Nucleus accumbens (tissue), 56 donors: Measurements from ENCODE around the gene VAPA.
"Not testable (repeated sequence)": the region's sequence is repeated elsewhere in the genome, so short reads cannot be mapped to it uniquely, and the experiment has no call there.

Experiments used
- DNase-seq, 56 donors: peaks; one replicate each; lab custom pipeline; 2025; lab: John Stamatoyannopoulos, UW

VAPA gene

DNA sequence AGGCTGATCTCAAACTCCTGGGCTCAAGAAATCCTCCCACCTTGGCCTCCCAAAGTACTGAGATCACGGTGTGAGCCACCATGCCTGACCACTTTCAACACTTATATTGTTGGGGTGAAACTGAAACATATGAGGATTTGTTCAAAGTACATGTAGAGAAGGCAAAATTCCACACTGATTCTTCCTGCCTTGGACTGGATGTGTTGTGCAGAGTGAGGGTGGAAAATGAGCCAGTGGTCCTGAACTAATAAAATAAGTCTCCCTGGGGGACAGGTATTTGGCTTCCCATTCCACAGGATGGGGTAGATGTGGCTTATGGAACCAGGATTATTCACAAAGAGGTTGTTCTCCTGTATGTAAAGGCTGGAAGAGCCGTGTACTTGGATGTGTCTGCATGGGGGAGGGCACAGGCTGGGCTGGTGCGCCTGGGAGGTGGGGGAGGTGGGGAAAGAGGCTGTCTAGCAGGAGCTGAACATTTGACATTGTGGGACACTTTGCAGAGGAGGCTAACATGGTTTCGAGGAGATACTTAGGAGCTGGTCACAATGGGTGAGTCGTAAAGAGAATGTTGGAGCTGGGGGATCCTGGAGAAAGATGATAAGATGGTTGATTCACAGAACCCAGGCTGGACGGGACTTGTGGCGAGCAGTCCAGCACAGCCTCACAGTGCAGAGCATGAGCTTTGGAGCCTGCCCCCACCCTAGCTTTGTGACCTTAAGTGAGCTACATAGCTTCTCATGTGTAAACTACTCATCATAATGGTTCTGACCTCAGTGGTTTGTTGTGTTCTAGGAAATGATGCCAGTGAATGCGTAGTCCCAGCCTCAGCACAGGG, 28.4 kb upstream of the VAPA start, which contains the start of gene TXNDC2:
Gene TXNDC2 (plus strand): TSS at position 804 of the 835 bp plus-strand sequence. CDS start 708 bp downstream, outside the sequence.
- DNase-seq, result no peak

DNA sequence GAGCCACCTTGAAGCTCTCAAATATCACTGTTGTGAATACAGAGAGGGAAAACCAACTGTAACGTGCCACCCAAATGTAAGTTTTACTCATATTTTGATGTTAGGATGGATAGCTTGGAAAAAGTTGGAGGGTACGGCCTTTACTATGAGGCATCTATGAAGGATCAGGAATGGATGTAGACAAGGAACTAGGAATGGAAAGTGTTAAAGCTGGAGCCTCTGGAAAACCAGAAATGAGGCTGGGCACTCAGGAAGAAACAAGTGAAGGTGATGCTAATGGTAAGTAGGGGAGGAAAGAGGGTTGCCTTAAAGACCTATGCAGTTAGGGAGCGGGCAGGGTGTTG, 27.8 kb upstream of the VAPA start:
- DNase-seq, result no peak

DNA sequence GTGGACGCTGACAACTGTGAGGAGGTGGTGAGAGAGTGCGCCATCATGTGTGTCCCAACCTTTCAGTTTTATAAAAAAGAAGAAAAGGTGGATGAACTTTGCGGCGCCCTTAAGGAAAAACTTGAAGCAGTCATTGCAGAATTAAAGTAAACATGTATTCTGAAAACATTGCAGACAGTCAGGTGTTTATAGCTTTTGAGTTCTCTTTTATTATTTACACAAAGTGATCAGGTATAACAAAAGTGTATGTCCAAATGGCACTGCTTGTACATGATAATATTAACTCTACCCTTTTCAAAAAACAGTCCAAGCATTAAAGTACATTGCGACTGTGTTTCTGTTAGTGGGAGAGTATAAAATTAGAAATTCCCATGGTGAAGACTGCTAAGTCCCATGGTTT, 25.8 kb upstream of the VAPA start:
- DNase-seq, result no peak

DNA sequence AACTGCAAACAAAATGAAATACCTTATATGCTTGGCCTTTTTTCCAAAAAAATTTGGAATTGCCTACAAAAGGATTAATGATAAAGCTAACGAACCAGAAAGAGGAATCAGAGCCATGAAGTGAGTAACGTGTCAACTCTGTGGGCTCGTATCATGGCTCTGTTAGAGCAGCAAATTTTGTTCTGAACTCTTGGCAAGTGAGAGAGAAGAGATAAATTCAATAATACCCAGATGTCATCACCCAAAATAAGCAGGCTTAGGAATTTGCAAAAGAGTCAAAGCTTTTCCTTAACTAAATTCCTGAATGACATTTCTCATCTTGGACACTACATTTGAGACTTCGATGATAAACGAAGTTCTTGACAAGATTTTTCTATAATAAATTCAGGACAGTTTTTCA, 23.6 kb upstream of the VAPA start:
- no peak for DNase-seq

DNA sequence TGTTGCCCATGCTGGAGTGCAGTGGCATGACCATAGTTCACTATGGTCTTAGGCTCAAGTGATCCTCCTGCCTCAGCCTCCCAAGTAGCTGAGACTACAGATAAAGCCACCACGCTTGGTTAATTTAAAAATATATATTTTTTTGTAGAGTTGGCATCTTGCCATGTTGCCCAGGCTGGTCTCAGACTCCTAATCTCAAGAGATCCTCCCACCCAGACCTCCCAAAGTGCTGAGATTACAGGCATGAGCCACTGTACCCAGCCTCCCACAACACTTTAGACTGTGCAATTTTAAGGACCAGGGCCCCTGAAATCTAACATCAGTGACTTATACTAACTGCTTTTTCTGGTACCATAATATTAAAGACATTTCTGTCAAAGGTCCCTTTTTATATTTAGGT, 22.9 kb upstream of the VAPA start:
- DNase-seq, result no peak

DNA sequence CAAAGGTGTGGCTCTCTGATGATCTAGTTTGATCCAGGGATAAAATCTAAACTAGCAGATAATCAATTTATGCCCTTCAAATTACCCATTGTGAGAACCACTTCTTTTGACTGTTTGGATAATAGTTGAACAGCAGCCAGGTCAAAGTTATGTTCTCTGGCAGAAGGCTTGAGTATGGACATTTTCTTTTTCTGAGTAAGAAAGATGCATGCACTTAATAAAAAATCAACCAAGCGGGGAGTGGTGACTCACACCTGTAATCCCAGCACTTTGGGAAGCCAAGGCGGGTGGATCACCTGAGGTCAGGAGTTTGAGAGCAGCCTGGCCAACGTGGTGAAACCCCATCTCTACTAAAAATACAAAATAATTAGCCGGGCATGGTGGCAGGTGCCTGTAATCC, 22.3 kb upstream of the VAPA start:
- not testable (repeated sequence) for DNase-seq

DNA sequence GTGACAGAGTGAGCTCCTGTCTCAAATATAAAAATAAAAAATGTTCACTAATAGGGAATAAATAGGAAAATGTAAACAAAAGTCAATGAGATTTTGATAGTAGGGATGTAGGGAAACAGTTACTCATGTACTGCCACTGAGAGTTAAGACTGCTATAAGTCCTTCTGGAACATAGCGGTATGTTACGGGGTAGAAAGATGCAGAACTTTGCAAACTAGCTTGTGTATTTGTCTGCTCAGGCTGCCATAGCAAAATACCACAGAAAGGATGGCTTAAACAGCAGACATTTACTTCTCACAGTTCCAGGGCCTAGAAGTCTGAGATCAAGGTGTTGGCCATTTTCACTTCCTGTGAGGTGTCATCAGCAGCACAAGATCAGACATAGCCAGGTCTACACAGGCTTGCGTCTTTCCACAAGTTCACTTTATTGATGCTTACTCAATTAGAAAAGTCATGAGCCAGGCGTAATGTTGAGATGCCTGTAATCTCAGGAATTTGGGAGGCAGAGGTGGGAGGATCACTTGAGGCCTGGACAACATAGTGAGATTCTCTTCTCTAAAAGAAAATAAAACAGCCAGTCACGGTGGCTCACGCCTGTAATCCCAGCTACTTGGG, 19.3 kb upstream of the VAPA start:
- DNase-seq, result no peak

DNA sequence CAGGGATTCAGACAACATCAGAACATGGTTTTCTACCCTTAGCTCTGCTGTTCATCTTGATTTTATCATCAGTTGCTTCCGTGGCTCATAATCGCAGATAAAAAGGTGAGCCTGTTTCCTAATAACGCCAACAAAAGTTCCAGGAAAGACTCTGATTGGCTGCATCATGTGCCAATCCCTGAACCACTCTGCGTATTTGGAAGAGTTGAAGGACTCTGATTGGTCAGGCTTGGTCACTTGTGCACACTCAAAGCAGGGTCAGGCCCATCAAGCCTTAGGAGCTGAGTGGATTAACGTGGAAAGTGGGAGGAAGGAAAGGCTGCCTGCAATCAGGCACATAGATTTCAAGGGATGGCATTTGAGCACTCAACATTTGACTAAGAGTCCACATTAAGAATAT, 16.7 kb upstream of the VAPA start:
- no peak for DNase-seq

DNA sequence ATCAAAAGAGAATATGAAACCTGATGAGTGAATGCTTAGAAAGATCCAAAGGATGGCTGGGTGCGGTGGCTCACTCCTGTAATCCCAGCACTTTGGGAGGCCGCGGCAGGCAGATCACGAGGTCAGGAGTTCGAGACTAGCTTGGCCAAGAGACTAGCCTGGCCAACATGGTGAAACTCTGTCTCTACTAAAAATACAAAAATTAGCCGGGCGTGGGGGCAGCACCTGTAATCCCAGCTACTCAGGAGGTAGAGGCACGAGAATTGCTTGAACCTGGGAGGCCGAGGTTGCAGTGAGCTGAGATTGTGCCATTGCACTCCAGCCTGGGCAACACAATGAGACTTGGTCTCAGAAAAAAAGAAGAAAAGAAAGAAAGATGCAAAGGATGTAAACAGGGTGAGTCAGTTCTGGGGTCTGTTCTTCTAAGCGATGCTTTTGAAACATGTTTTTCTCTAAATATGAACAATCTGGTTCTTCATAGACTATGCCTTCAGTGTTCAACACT, 16.0 kb upstream of the VAPA start:
- not testable (repeated sequence) for DNase-seq

DNA sequence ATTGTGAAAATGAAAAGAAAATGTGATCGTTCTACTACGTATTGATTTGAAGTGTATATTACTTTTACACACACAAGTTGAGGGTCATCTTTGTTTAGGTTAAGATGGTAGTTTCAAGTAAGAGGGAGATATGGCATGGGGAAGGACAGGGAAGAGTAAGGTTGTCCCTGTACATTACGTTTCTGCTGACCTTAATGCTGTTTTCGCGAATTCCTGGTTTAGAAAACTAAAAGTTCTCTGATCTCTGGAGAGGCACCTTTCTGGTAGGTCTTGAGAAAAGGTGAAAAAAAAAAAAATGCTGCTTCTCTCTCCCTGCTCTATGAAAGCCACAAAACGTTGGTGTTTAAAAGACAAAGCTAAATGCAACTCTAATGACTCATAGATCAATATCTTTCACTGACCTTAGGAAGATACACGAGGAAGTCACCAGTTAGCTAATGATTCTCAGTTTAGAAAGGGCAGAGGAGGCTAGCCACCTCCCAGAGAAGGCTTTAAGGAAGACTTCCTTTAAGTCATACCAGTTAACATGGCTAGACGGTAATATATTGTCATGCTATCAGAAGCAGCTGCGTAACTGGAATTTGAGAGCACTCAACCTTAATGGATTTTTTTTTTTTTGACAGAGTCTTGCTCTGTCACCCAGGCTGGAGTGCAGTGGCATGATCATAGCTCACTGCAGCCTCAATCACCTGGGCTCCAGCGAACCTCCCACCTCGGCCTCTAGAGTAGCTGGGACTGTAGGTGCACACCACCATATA, 14.8 kb upstream of the VAPA start:
- DNase-seq, result no peak

DNA sequence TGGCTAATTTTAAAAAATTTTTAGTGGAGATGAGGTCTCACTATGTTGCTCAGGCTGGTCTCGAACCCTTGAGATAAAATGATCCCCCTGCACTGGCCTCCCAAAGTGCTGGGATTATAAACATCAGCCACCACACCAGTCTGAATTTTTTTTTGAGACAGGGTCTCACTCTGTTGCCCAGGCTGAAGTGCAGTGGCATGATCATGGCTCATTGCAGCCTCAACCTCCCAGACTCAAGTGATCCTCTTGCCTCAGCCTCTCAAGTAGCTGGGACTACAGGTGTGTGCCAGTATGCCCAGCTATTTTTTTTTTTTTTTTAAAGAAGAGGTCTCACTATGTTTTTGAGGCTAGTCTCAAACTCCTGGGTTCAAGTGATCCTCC, 14.3 kb upstream of the VAPA start:
- not testable (repeated sequence) for DNase-seq

DNA sequence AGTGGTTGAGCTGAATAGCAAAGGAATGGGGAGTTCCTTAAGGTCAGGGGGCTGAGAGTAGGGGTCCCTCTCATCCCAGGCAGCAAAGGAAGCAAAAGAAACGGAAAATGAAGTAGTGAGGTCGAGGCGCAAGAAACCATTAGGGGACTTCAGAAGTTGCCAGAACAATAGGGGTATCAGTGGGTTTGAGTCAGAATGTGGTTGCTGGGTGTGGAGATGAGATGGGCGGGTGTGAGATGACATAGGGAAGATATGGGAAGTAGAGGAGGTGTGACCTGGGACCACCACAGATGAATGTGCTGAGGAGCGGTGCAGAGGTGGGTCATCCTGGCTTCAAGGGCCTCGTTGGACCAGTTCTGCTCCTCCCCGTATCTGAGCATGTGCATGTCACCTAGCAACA, 13.1 kb upstream of the VAPA start:
- DNase-seq, result no peak

DNA sequence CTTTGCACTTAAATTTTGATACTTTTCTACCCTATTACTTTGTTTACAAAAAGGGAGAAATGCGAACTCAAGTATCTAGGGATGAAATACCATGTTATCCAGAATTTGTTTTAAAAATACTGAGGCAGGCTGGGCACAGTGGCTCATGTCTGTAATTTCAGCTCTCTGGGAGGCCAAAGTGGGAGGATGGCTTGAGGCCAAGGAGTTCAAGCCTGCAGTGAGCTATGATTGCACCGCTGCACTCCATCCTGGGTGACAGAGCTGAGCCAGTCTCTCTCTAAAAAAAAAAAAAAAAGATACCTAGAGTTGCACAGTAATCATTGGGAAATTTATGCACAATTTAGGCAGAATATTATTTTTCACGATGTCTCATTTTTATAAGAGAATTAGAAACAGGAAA, 12.4 kb upstream of the VAPA start:
- DNase-seq, result no peak

DNA sequence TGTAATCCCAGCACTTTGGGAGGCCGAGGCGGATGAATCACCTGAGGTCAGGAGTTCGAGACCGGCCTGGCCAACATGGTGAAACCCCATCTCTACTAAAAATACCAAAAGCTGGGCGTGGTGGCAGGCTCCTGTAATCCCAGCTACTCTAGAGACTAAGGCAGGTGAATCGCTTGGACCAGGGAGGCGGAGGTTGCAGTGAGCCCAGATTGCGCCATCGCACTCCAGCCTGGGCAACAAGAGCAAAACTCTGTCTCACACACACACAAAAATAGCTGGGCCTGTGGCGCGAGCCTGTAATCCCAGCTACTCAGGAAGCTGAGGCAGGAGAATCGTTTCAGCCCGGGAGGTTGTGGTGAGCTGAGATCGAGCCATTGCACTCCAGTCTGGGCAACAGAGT, 11.6 kb upstream of the VAPA start:
- DNase-seq, result not testable (repeated sequence)

DNA sequence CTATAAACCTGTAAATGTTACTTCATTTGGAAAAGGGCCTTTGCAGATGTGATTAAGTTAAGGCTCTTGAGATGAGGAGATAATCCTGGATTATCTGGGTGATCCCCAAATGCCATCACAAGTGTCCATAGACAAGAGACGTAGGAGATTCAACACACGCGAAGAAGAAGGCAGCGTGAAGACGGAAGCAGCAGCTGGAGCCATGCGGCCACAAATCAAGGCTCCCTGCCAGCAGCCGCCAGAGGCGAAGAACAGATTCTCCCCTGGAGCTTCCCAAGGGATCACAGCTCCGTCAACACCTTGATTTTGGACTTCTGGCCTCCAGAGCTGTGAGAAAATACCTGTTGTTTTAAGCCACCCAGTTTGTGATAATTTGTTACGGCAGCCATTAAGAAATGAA, 11.0 kb upstream of the VAPA start:
- no peak for DNase-seq

DNA sequence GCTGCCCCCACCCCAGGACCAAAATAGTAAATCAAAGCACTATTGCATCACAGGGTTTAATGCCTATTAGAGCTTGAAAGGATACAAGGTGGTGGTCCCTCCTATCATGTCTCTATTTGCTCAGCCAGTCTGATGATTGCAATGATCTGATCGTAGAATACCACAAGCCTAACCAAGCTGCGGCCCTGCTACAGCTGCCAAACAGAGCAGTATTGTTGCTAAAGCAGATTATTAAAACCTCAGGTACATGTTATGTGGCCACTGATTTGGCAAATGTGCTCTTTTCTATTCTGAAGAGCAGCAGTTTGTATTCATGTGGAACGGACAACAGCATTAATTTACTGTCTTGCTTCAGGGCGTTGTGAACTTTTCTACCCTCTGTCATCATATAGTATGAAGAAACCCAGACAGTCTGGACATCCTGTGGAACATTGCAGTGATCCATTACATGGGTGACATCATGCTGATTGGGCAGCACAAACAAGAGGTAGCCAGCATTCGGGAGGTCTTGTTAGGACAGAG, 8.4 kb upstream of the VAPA start:
- no peak for DNase-seq

DNA sequence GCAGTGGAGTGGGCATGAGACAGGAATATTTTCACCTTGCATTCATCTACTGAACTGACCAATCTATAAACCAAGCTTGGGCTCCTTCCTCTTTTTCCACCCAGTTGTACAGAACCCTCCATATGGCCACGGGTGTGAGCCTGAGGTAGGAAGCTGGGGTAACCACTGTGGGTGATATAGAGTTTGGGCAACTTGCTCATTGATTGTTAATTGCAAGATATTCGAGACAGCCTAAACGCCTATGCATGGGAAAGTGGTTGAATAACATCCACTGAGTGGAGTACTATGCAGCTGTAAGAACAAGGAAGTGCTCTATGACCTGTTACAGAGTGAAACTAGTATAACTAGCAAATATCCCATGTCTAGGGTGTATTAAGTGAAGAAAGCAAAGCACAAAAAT, 7.3 kb upstream of the VAPA start:
- no peak for DNase-seq

DNA sequence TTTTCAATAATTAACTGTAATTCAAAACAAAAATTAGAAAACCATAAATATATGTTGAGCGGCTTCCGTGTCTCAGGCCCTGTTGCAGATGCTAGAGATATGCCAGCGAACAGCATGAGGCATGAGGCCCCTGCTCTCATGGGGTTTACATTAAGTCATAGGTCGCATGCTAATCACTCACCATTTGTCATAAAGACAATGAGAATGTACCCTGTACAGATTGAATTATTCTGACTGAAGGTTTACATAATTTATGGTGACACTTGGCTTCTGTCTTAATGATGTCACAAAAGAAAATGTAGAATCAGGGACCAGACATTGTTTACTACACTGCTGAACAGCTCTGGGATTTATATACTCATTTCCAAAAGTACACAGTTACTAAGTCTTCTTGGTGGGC, 5.9 kb upstream of the VAPA start:
- no peak for DNase-seq

DNA sequence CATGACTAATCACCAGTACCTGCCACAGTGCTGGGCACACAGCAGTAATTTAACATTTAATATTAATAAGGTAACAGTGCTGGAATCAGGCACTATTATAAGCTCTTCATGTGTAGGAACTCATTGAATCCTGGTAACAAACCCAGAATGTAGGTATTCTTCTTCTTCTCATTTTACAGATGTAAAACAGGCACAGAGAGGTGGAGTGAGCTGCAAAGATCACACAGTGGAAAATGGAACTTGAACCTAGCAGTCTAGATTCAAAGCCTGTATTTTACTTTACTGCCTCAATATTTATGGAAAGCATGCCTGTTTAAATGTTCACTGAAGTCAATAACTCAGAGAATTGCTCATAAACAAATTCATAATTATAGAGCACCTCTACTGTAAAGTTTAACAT, 3.7 kb upstream of the VAPA start:
- no peak for DNase-seq

DNA sequence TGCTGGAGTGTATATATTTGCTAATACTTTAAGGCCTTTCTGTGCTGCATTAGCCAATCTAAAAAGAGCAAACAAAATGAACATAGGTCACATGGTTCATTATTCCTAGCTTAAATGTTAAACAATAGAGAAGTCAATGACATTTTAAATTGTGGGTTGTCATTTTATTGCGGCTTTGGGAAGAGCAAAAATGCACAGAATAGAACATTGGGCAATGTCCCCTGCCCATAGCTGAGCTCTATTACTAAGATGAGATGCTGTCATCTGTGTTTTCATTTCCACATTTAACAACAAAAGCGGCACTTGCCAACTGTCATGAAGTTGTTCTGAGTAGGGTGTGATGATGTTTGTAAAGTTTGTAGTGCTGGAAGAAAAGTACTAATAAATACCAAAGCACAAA, 3.2 kb upstream of the VAPA start:
- DNase-seq, result no peak

DNA sequence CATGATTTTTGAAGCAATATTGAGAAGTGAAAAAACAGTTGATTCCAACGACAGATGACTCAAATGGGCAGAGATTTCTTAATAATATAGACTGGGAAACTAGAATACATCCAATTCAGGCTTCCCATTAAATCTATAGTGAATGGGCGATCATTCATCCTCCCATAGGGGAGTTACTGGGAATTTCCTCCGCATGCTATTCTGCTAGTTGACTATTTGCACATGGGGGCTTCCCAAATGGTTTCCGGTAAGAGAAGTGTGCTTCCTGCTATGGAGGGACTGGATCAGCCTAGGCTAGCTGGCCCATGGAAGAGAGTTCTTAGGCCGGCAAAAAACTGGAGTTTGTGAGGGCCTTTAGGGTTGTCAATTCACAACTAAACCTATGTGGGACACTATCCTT, 2.6 kb upstream of the VAPA start:
- no peak for DNase-seq
